GM21717 (cell line): ENCODE measurements around the gene VN1R2.
"Not testable (repeated sequence)": the region's sequence is repeated elsewhere in the genome, so short reads cannot be mapped to it uniquely, and the experiment has no call there.

Experiments used
- ATAC-seq: cut with Tn5 transposase; IDR thresholded peaks from one replicate; pipeline ENCODE4 v1.9.1; 2021; ENCODE audit warnings: mild to moderate bottlenecking, moderate library complexity; ENCODE audit not compliant: unreplicated experiment

The VN1R2 gene

GRCh38 chr19:53257715-53258342 lies at the start of gene VN1R2:
VN1R2 (plus strand) TSS chr19:53258292; CDS start chr19:53258376, 84 bp downstream.
- not testable (repeated sequence) for ATAC-seq

- not testable (repeated sequence) for ATAC-seq
These were observed 46.5 kb upstream of the VN1R2 start for GRCh38 chr19:53211554-53211953.

- no peak for ATAC-seq
These were observed 45.3 kb upstream of the VN1R2 start for GRCh38 chr19:53212703-53213320.

GRCh38 chr19:53222716-53223115 lies 35.4 kb upstream of the VN1R2 start:
- not testable (repeated sequence) for ATAC-seq

- ATAC-seq = no peak
These were observed 33.5 kb upstream of the VN1R2 start for GRCh38 chr19:53224606-53225005.

- no peak for ATAC-seq
These were observed 20.8 kb upstream of the VN1R2 start for GRCh38 chr19:53237114-53237777.

- ATAC-seq = no peak
These were observed 11.6 kb upstream of the VN1R2 start for GRCh38 chr19:53246498-53246897.

- ATAC-seq = no peak
These were observed 3.4 kb upstream of the VN1R2 start, which contains the start of gene ZNF677 for GRCh38 chr19:53254411-53255341. ZNF677 (minus strand) TSS chr19:53254873; CDS start chr19:53251550, 3,323 bp downstream.

- ATAC-seq = not testable (repeated sequence)
These were observed 9.5 kb downstream of the VN1R2 start, which contains the start of gene VN1R4 for GRCh38 chr19:53267623-53268022. VN1R4 (minus strand) TSS chr19:53267723; CDS start chr19:53267665, 58 bp downstream.

- not testable (repeated sequence) for ATAC-seq
These were observed 11.8 kb downstream of the VN1R2 start for GRCh38 chr19:53269861-53270260.

GRCh38 chr19:53272044-53272443 lies 14.0 kb downstream of the VN1R2 start:
- no peak for ATAC-seq

GRCh38 chr19:53275480-53275879 lies 17.4 kb downstream of the VN1R2 start:
- ATAC-seq = no peak

GRCh38 chr19:53281947-53282346 lies 23.9 kb downstream of the VN1R2 start:
- not testable (repeated sequence) for ATAC-seq

GRCh38 chr19:53285087-53285486 lies 27.0 kb downstream of the VN1R2 start:
- no peak for ATAC-seq

GRCh38 chr19:53290758-53291549 lies 32.9 kb downstream of the VN1R2 start:
- ATAC-seq = no peak

GRCh38 chr19:53294786-53295441 lies 36.8 kb downstream of the VN1R2 start:
- no peak for ATAC-seq

- ATAC-seq = not testable (repeated sequence)
These were observed 43.2 kb downstream of the VN1R2 start for GRCh38 chr19:53301341-53301740.

- no peak for ATAC-seq
These were observed 50.3 kb downstream of the VN1R2 start for GRCh38 chr19:53308339-53308811.
